GM12878 (cell line): ENCODE measurements around the gene YJU2. TPM values are rescaled to one million over a fixed set of nuclear protein-coding genes. Genes with fewer than 3 reads are reported as not detected.

Experiments
- ATAC-seq: fragments of 200-7000 bp; cut with Tn5 transposase; 3 replicates; pipeline ENCODE4 v1.9.1; 2020; ENCODE audit warnings: mild to moderate bottlenecking, moderate library complexity
- BruUV-seq: library from RNA; stranded (reverse); fragments of 400-500 nt; replicated peaks from 2 replicates; lab custom pipeline; 2021; lab: Mats Ljungman, UMichigan
- CTCF ChIA-PET: fragments of 300-600 bp; sonication (Branson Sonifier 250); formaldehyde crosslinking; extraction: SDS; loops from one replicate; lab custom pipeline; 2021; ENCODE audit warnings: inconsistent platforms; lab: Yijun Ruan, JAX
- POLR2A ChIA-PET: fragments of 350-600 bp; formaldehyde crosslinking; extraction: SDS; loops from one replicate; lab custom pipeline; 2021; ENCODE audit warnings: inconsistent platforms; lab: Charles Lee
- RAD21 ChIA-PET: fragments of 300-600 bp; sonication (Branson Sonifier 250); formaldehyde crosslinking; loops from one replicate; lab custom pipeline; 2023; ENCODE audit warnings: antibody characterized with exemption; ENCODE audit not compliant: unreplicated experiment; lab: Charles Lee
- SMC1A ChIA-PET: fragments of 300-600 bp; sonication (Branson Sonifier 250); formaldehyde crosslinking; loops from one replicate; lab custom pipeline; 2023; ENCODE audit not compliant: unreplicated experiment, uncharacterized antibody; lab: Charles Lee
- DNase-seq: peaks from one replicate; pipeline ENCODE4 v3.0.0-alpha.2; 2011; ENCODE audit warnings: low read depth, low spot score
- FAIRE-seq: peaks from 3 replicates; lab custom pipeline; 2011; peaks lifted over from hg19 to GRCh38; lab: Jason Lieb, UNC
- H2AFZ ChIP-seq: 2 replicates; pipeline ENCODE4 v1.6.0; 2011; ENCODE audit warnings: low read depth, low read length, control low read depth; ENCODE audit not compliant: control insufficient read depth
- H3K27ac ChIP-seq: 2 replicates; pipeline ENCODE4 v1.5.1; 2011; ENCODE audit warnings: control low read depth; ENCODE audit not compliant: control insufficient read depth, insufficient read depth
- H3K27me3 ChIP-seq, 2 experiments: replicated peaks in 1 of 2; 2 replicates each; pipeline versions ENCODE4 v1.6.0 to v1.6.1; 2011; ENCODE audit warnings: low read length in 1 of 2; ENCODE audit not compliant: control insufficient read depth in 2 of 2, insufficient read depth in 2 of 2
- H3K36me3 ChIP-seq, 2 experiments: 2 replicates each; pipeline ENCODE4 v1.5.1; 2011; ENCODE audit warnings: low read length in 1 of 2; ENCODE audit not compliant: control insufficient read depth in 2 of 2, insufficient read depth in 2 of 2
- H3K4me1 ChIP-seq: 2 replicates; pipeline ENCODE4 v1.6.1; 2011; ENCODE audit warnings: mild to moderate bottlenecking, low read length, moderate library complexity, mixed read lengths; ENCODE audit not compliant: control insufficient read depth, insufficient read depth
- H3K4me2 ChIP-seq: 2 replicates; pipeline ENCODE4 v1.6.0; 2011; ENCODE audit warnings: control low read depth; ENCODE audit not compliant: control insufficient read depth, insufficient read depth
- H3K4me3 ChIP-seq: fragments of 200-600 bp; sonication (generic); 2 replicates; pipeline ENCODE4 v1.5.1; 2016
- H3K79me2 ChIP-seq: 2 replicates; pipeline ENCODE4 v1.6.0; 2011; ENCODE audit warnings: low read length; ENCODE audit not compliant: control insufficient read depth, insufficient read depth
- H3K9ac ChIP-seq: 2 replicates; pipeline ENCODE4 v1.8.0; 2011; ENCODE audit warnings: low read length, control low read depth, mixed read lengths; ENCODE audit not compliant: control insufficient read depth, insufficient read depth
- H3K9me3 ChIP-seq: replicated peaks from 3 replicates; pipeline ENCODE4 v1.5.1; 2011; ENCODE audit warnings: mild to moderate bottlenecking, low read length; ENCODE audit not compliant: control insufficient read depth, insufficient read depth
- H4K20me1 ChIP-seq: 2 replicates; pipeline ENCODE4 v1.6.0; 2011; ENCODE audit not compliant: control insufficient read depth, insufficient read depth
- CHD1 ChIP-seq: IDR thresholded peaks from 2 replicates; pipeline ENCODE4 v1.6.1; 2012; ENCODE audit warnings: low read depth, low read length, improper control_type of control experiment
- CUX1 ChIP-seq: IDR thresholded peaks from 2 replicates; pipeline ENCODE4 v1.6.1; 2012; ENCODE audit warnings: improper control_type of control experiment, low read depth, low read length; ENCODE audit not compliant: insufficient replicate concordance
- DPF2 ChIP-seq: fragments of 450-650 bp; IDR thresholded peaks from 2 replicates; pipeline ENCODE4 v1.6.1; 2017; ENCODE audit warnings: mild to moderate bottlenecking
- E4F1 ChIP-seq: fragments of 450-650 bp; IDR thresholded peaks from 2 replicates; pipeline ENCODE4 v1.6.1; 2018; ENCODE audit warnings: borderline replicate concordance, mild to moderate bottlenecking; ENCODE audit not compliant: partially characterized antibody
- KLF5 ChIP-seq: fragments of 450-650 bp; IDR thresholded peaks from 2 replicates; pipeline ENCODE4 v1.6.1; 2014; ENCODE audit warnings: mild to moderate bottlenecking; ENCODE audit not compliant: partially characterized antibody
- NFIC ChIP-seq: IDR thresholded peaks from 2 replicates; pipeline ENCODE4 v1.6.1; 2012; ENCODE audit warnings: low read depth, mild to moderate bottlenecking, inconsistent platforms, low read length, moderate library complexity
- NR2C2 ChIP-seq: IDR thresholded peaks from 2 replicates; pipeline ENCODE4 v1.6.1; 2011; ENCODE audit warnings: borderline replicate concordance, low read depth; ENCODE audit not compliant: control insufficient read depth, insufficient read length
- PKNOX1 ChIP-seq: fragments of 450-650 bp; IDR thresholded peaks from 2 replicates; pipeline ENCODE4 v1.6.1; 2016; ENCODE audit warnings: mild to moderate bottlenecking
- RBBP5 ChIP-seq: fragments of 200-600 bp; sonication (generic); conservative IDR thresholded peaks from 2 replicates; pipeline ENCODE4 v1.6.1; 2016
- SIX5 ChIP-seq: IDR thresholded peaks from 2 replicates; pipeline ENCODE4 v1.6.1; 2011; ENCODE audit warnings: mild to moderate bottlenecking, low read depth, low read length, moderate library complexity; ENCODE audit not compliant: severe bottlenecking
- ZBTB33 ChIP-seq: fragments of 450-650 bp; IDR thresholded peaks from 2 replicates; pipeline ENCODE4 v1.6.1; 2017; ENCODE audit warnings: mild to moderate bottlenecking
- ZNF217 ChIP-seq: fragments of 450-650 bp; IDR thresholded peaks from 2 replicates; pipeline ENCODE4 v1.6.1; 2017; ENCODE audit warnings: antibody characterized with exemption, mild to moderate bottlenecking
- WGBS: methylation state at CpG from one replicate; pipeline ENCODE4 v1.1.6; 2016; ENCODE audit warnings: low lambda C conversion rate; ENCODE audit not compliant: insufficient replicate concordance, insufficient coverage; ENCODE audit errors: missing lambda C conversion rate; 5-methylcytosine and 5-hydroxymethylcytosine counted together
- in situ Hi-C: fragments of 300-500 bp; cut with MboI; formaldehyde crosslinking; loops from 9 replicates; pipeline ENCODE4 v1.14.3; 2018; ENCODE audit warnings: mixed read lengths
- intact Hi-C: fragments of 100-400 bp; cut with micrococcal nuclease; formaldehyde crosslinking; loops from one replicate; pipeline ENCODE4 v1.14.2; 2022; ENCODE audit not compliant: unreplicated experiment
- polyA plus RNA-seq, 11 experiments: library from polyadenylated mRNA; depleted of rRNA in 4 of 11; unstranded in 6 of 11; stranded (reverse) in 5 of 11; fragments of >200 nt; fragmentation: Nextera tagmentation in 4 of 11; fragmentation: Illumina TruSeq in 1 of 11; extraction: Ambion mirVana in 4 of 11; extraction: Trizol in 1 of 11; gene quantifications; 1 replicate in 1 of 11; 2 replicates in 10 of 11; pipeline versions ENCODE4 v1.2.1 to v1.2.3, GENCODE V29; 2011 to 2016; ENCODE audit warnings: inconsistent platforms in 2 of 11, missing spikeins in 2 of 11, low read depth in 1 of 11
- total RNA-seq, 4 experiments: library from RNA; depleted of rRNA in 3 of 4; stranded (reverse); fragments of >200 nt in 3 of 4; fragmentation: Illumina TruSeq in 1 of 4; extraction: Trizol in 1 of 4; gene quantifications; 2 replicates each; pipeline versions ENCODE4 v1.2.1 to v1.2.3, GENCODE V29; 2013 to 2021

YJU2 gene
- total and polyA plus RNA-seq, 10 of the 15 experiments (the other 5 are each of a cell fraction or from before 2014, with no cell fraction given), result 0.26 to 40.7 (median 23.8) TPM

- no peak for TF ChIP-seq NFIC
- TF ChIP-seq CHD1, result no peak
- no peak for TF ChIP-seq E4F1
- TF ChIP-seq PKNOX1, result no peak
Measured at GRCh38 chr19:4291184-4291732, 44.4 kb downstream of the YJU2 start (continued).

GRCh38 chr19:4292515-4292914 lies 45.6 kb downstream of the YJU2 start:
- no peak for FAIRE-seq
- DNase-seq, result no peak
- no peak overlapping the region for H3K4me2 ChIP-seq
- SMC1A ChIA-PET, result no interaction called here
- BruUV-seq, result no TSS peak
- H3K27ac ChIP-seq, result no peak overlapping the region
- H3K4me3 ChIP-seq, result no peak overlapping the region
- no peak overlapping the region for H2AFZ ChIP-seq
- H4K20me1 ChIP-seq, result no peaks in the 10 kb centered on the region
- H3K9me3 ChIP-seq, result no peaks in the 10 kb centered on the region
- H3K4me1 ChIP-seq, result no peaks in the 10 kb centered on the region
- 63% methylated on average over 14 of the region's 15 CpGs for WGBS
- POLR2A ChIA-PET, result no interaction called here
- RAD21 ChIA-PET, result no interaction called here
- intact Hi-C loops (no loop called here), in situ Hi-C loops (no loop called here)
- H3K9ac ChIP-seq, result no peak overlapping the region
- ATAC-seq, result no peak
- no peaks in the 10 kb centered on the region for H3K36me3 ChIP-seq
- CTCF ChIA-PET, result no interaction called here
- H3K27me3 ChIP-seq, result no peaks in the 10 kb centered on the region
- H3K79me2 ChIP-seq, result no peaks in the 10 kb centered on the region
- no peak for TF ChIP-seq DPF2
- TF ChIP-seq CUX1, result no peak
- no peak for TF ChIP-seq ZNF217
- no peak for TF ChIP-seq RBBP5
- no peak for TF ChIP-seq NR2C2
- TF ChIP-seq SIX5, result no peak
- no peak for TF ChIP-seq ZBTB33
- no peak for TF ChIP-seq KLF5
